COLO668 (cell line): ENCODE results near the gene AP1S3.
A peak's percentile ranks its signal among the peaks of the same experiment; 100 is the strongest.

ENCODE experiments used
- DNase-seq: peaks from one replicate; lab custom pipeline; 2025; ENCODE audit not compliant: unreplicated experiment; lab: John Stamatoyannopoulos, UW

AP1S3 gene

GRCh38 chr2:223725986-223726970 is 111.1 kb downstream of the AP1S3 start:
- no peak for DNase-seq

GRCh38 chr2:223725494-223725893 is 111.9 kb downstream of the AP1S3 start:
- DNase-seq = peak; percentile 77

- DNase-seq = no peak
These were observed 112.5 kb downstream of the AP1S3 start for GRCh38 chr2:223724861-223725260.

GRCh38 chr2:223723954-223724411 is 113.4 kb downstream of the AP1S3 start:
- no peak for DNase-seq

- no peak for DNase-seq
These were observed 115.2 kb downstream of the AP1S3 start for GRCh38 chr2:223722226-223722625.

GRCh38 chr2:223721746-223722145 is 115.6 kb downstream of the AP1S3 start:
- no peak for DNase-seq

- no peak for DNase-seq
These were observed 117.0 kb downstream of the AP1S3 start for GRCh38 chr2:223720367-223720766.

GRCh38 chr2:223712642-223713041 is 124.7 kb downstream of the AP1S3 start:
- DNase-seq = no peak

- DNase-seq = no peak
These were observed 125.6 kb downstream of the AP1S3 start for GRCh38 chr2:223711596-223712326.
